ENCODE measurements around the gene ANK3.

DNA sequence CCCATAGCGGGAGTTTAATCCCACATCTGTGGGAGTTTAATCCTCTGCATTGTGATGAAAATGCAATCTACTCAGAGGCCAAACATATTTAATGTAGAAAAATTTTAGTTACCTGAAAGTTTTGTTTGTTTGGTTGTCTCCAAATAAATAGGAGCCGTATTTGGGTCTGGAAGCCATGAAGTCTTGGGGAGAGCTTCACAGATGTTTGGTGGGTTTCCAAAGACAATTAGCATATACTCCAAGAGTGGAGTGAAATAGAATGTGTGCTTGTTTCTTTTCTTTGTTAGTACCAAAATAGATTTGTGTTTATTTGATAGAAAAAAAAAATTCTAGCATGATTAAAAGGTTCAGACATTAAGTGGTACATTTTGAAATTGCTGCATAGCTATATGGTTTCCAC lies 50.9 kb downstream of the ANK3 start:
- TF ChIP-seq ZNF747 (tag by site-specific recombination; IDR thresholded peaks at IDR 0.05) (no peak), ZNF394 (tag by site-specific recombination; IDR thresholded peaks at IDR 0.05; ENCODE audit: borderline replicate concordance) (no peak), ZNF214 (tag by site-specific recombination; IDR thresholded peaks at IDR 0.05; ENCODE audit: borderline replicate concordance) (no peak), ZBTB21 (tag by site-specific recombination; IDR thresholded peaks at IDR 0.05) (no peak), KLF16 (tag by site-specific recombination; IDR thresholded peaks at IDR 0.05) (no peak), ZNF114 (tag by site-specific recombination; IDR thresholded peaks at IDR 0.05) (no peak), PRDM10 (tag by site-specific recombination; IDR thresholded peaks at IDR 0.05) (no peak), PRDM6 (tag by site-specific recombination; IDR thresholded peaks at IDR 0.05) (no peak)
- TF ChIP-seq, protein P1, sequence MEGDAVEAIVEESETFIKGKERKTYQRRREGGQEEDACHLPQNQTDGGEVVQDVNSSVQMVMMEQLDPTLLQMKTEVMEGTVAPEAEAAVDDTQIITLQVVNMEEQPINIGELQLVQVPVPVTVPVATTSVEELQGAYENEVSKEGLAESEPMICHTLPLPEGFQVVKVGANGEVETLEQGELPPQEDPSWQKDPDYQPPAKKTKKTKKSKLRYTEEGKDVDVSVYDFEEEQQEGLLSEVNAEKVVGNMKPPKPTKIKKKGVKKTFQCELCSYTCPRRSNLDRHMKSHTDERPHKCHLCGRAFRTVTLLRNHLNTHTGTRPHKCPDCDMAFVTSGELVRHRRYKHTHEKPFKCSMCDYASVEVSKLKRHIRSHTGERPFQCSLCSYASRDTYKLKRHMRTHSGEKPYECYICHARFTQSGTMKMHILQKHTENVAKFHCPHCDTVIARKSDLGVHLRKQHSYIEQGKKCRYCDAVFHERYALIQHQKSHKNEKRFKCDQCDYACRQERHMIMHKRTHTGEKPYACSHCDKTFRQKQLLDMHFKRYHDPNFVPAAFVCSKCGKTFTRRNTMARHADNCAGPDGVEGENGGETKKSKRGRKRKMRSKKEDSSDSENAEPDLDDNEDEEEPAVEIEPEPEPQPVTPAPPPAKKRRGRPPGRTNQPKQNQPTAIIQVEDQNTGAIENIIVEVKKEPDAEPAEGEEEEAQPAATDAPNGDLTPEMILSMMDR (tag by site-specific recombination; IDR thresholded peaks at IDR 0.05), result no peak
